Right atrium auricular region (tissue), 2 donors: Measurements from ENCODE around the gene SNX2. TPM values are rescaled to one million over a fixed set of nuclear protein-coding genes. Genes with fewer than 3 reads are reported as not detected.
"Not testable (repeated sequence)": the region's sequence is repeated elsewhere in the genome, so short reads cannot be mapped to it uniquely, and the experiment has no call there.

Experiments
- DNase-seq: peaks from one replicate; pipeline ENCODE4 v3.0.0-alpha.2; 2019; ENCODE audit warnings: low spot score
- H3K27ac ChIP-seq, 2 donors: fragments of 200-600 bp; sonication (generic); 1 replicate in 1 of 2; 2 replicates in 1 of 2; pipeline ENCODE4 v1.5.1; 2016 to 2019
- H3K27me3 ChIP-seq, 2 donors: fragments of 200-600 bp; sonication (generic); one replicate each; pipeline versions ENCODE4 v1.5.1 to v1.6.0; 2017 to 2019
- H3K36me3 ChIP-seq: fragments of 200-600 bp; sonication (generic); one replicate; pipeline ENCODE4 v1.5.1; 2016
- H3K4me1 ChIP-seq, 2 donors: fragments of 200-600 bp; sonication (generic); one replicate each; pipeline versions ENCODE4 v1.5.1 to v1.6.0; 2017 to 2019
- H3K4me3 ChIP-seq, 2 donors: fragments of 200-600 bp; sonication (generic); 1 replicate in 1 of 2; 2 replicates in 1 of 2; pipeline ENCODE4 v1.5.1; 2017 to 2019; ENCODE audit warnings: mild to moderate bottlenecking in 1 of 2, moderate library complexity in 1 of 2
- H3K9me3 ChIP-seq, 2 donors: fragments of 200-600 bp; sonication (generic); one replicate each; pipeline ENCODE4 v1.5.1; 2019
- total RNA-seq, 2 donors: library from RNA; depleted of rRNA; stranded (reverse); fragments of >200 nt; gene quantifications; one replicate each; pipeline ENCODE4 v1.1.0, GENCODE V29; 2016
- TF ChIP-seq, protein P1 (sequence below), 2 donors: fragments of 200-600 bp; sonication (generic); IDR thresholded peaks; one replicate each; pipeline ENCODE4 v1.5.1; 2019; ENCODE audit warnings: antibody characterized with exemption in 2 of 2

SNX2 gene
- total RNA-seq, 2 donors from 2014 or later = 27.4 to 27.7 TPM

GRCh38 chr5:122849771-122850170, 74.9 kb downstream of the SNX2 start:
- H3K4me3 ChIP-seq = no peak overlapping the region
- no peaks in the 10 kb centered on the region for H3K9me3 ChIP-seq
- TF ChIP-seq, protein P1, sequence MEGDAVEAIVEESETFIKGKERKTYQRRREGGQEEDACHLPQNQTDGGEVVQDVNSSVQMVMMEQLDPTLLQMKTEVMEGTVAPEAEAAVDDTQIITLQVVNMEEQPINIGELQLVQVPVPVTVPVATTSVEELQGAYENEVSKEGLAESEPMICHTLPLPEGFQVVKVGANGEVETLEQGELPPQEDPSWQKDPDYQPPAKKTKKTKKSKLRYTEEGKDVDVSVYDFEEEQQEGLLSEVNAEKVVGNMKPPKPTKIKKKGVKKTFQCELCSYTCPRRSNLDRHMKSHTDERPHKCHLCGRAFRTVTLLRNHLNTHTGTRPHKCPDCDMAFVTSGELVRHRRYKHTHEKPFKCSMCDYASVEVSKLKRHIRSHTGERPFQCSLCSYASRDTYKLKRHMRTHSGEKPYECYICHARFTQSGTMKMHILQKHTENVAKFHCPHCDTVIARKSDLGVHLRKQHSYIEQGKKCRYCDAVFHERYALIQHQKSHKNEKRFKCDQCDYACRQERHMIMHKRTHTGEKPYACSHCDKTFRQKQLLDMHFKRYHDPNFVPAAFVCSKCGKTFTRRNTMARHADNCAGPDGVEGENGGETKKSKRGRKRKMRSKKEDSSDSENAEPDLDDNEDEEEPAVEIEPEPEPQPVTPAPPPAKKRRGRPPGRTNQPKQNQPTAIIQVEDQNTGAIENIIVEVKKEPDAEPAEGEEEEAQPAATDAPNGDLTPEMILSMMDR (IDR thresholded peaks at IDR 0.05) = no peak
- no peak for DNase-seq
- no peak overlapping the region for H3K27ac ChIP-seq
- no peaks in the 10 kb centered on the region for H3K36me3 ChIP-seq
- peaks cover 0 to 7% of the 10 kb centered on the region in 2 donors for H3K4me1 ChIP-seq
- no peaks in the 10 kb centered on the region for H3K27me3 ChIP-seq

DNA sequence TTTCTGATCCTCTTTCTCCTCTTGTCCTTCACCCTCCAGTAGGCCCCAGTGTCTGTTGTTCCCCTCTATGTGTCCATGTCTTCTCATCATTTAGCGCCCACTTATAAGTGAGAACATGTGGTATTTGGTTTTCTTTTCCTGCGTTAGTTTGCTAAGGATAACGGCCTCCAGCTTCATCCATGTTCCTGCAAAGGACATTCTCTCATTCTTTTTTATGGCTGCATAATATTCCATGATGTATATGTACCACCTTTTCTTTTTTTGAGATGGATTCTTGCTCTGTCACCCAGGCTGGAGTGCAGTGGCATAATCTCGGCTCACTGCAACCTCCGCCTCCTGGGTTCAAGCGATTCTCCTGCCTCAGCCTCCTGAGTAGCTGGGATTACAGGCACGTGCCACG, 82.7 kb downstream of the SNX2 start:
- H3K9me3 ChIP-seq, H3K36me3 ChIP-seq, H3K27ac ChIP-seq, H3K4me1 ChIP-seq, DNase-seq, H3K27me3 ChIP-seq, H3K4me3 ChIP-seq: not testable (repeated sequence)

- TF ChIP-seq, protein P1 (IDR thresholded peaks at IDR 0.05) = no peak
- DNase-seq = no peak
- no peaks in the 10 kb centered on the region for H3K36me3 ChIP-seq
- no peak overlapping the region for H3K27ac ChIP-seq
- H3K27me3 ChIP-seq = no peaks in the 10 kb centered on the region
- H3K4me3 ChIP-seq = no peak overlapping the region
- H3K9me3 ChIP-seq = no peaks in the 10 kb centered on the region
- H3K4me1 ChIP-seq = peaks cover 0 to 4% of the 10 kb centered on the region in 2 donors
Observed at GRCh38 chr5:122858451-122858850, 83.6 kb downstream of the SNX2 start.

- Histone ChIP-seq H3K27me3 (no peaks in the 10 kb centered on the region), H3K4me3 (no peak overlapping the region), H3K27ac (no peak overlapping the region), H3K4me1 (peaks cover 0 to 1% of the 10 kb centered on the region in 2 donors), H3K9me3 (no peaks in the 10 kb centered on the region), H3K36me3 (no peaks in the 10 kb centered on the region)
- DNase-seq = no peak
- TF ChIP-seq, protein P1 (IDR thresholded peaks at IDR 0.05) = no peak
Observed at GRCh38 chr5:122863240-122863639, 88.4 kb downstream of the SNX2 start.

DNA sequence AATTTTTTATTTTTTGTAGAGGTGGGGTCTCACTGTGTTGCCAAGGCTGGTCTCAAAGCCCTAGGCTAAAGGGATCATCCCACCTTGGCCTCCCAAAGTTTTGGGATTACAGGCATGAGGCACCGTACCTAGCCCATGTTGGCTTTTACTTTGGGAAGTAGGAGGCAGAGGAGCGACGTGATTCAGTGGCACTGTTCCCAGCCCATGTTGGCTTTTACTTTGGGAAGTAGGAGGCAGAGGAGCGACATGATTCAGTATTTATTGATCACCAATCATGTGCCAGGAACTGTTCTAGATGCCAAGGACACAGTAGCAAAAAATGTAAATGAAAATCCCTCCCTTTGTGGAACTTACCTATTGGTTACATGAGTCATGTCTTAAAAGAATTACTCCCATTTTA, 88.8 kb downstream of the SNX2 start:
- no peak for DNase-seq
- TF ChIP-seq, protein P1 (IDR thresholded peaks at IDR 0.05) = no peak

GRCh38 chr5:122864400-122864799, 89.5 kb downstream of the SNX2 start:
- TF ChIP-seq, protein P1 (IDR thresholded peaks at IDR 0.05) = no peak

More for the DNA sequence above, 88.8 kb downstream of the SNX2 start:
- H3K9me3 ChIP-seq = no peaks in the 10 kb centered on the region
- no peak overlapping the region for H3K27ac ChIP-seq
- H3K36me3 ChIP-seq = no peaks in the 10 kb centered on the region
- no peaks in the 10 kb centered on the region for H3K27me3 ChIP-seq
- H3K4me1 ChIP-seq = no peaks in the 10 kb centered on the region
- H3K4me3 ChIP-seq = no peak overlapping the region

More at GRCh38 chr5:122864400-122864799, 89.5 kb downstream of the SNX2 start:
- Histone ChIP-seq H3K9me3 (no peaks in the 10 kb centered on the region), H3K36me3 (no peaks in the 10 kb centered on the region), H3K4me3 (no peak overlapping the region), H3K4me1 (no peaks in the 10 kb centered on the region), H3K27ac (no peak overlapping the region), H3K27me3 (no peaks in the 10 kb centered on the region)
- no peak for DNase-seq
